Left kidney (tissue), 2 donors: Measurements from ENCODE around the gene WDR72. TPM values are rescaled to one million over a fixed set of nuclear protein-coding genes. Genes with fewer than 3 reads are reported as not detected.
A peak's percentile ranks its signal among the peaks of the same experiment; 100 is the strongest.
"Not testable (repeated sequence)": the region's sequence is repeated elsewhere in the genome, so short reads cannot be mapped to it uniquely, and the experiment has no call there.

Experiments
- DNase-seq: peaks from one replicate; pipeline ENCODE4 v3.0.0-alpha.2; 2013
- polyA plus RNA-seq: library from polyadenylated mRNA; unstranded; fragments of 120-200 nt; gene quantifications from one replicate; pipeline ENCODE4 v1.2.1, GENCODE V29; 2013; ENCODE audit not compliant: insufficient read length

The WDR72 gene
- polyA plus RNA-seq, 1 donor = 82.4 TPM

DNA sequence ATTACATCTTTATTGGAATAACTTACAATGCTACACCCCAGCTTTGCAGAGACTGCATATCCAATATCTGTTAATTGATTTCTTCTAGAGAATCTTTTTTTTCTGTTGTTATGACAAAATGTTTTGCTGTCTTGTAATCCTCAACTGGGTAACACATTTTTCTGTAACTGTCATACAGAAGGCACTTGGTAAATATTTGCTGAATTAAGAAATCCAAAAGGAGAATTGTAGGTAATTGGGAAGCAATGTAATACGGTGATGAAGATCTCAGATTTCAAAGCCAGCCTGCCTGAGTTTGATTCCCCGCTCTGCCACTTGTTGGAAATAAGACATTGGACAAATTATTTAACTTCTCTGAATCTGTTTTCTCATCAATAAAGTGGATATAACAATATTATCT, 169.1 kb downstream of the WDR72 start:
- DNase-seq = no peak

DNA sequence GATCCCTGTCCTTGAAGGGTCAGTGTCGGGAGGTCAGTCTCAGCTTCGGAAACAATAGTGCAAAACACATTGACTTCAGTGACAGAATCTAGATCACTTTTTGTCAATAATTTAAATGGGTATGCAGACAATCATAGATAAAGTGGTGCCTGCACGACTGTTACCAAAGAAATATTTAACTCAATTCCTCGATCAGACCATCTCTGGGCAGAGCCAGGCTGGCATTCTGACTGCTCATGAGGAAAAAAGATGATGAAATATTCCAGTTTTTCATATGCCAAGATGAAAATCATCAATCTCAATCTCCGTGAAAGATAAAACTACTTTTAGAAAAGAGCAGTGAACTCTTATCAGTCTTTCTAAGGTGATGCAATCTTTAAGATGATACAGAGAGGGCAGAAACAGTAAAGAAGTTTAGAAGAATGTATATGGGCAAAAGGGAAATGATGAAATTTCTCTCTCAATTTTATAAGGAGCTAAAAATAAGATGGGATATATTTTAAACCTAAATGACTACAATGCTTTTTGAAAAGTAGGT, 169.9 kb downstream of the WDR72 start:
- DNase-seq = no peak

DNA sequence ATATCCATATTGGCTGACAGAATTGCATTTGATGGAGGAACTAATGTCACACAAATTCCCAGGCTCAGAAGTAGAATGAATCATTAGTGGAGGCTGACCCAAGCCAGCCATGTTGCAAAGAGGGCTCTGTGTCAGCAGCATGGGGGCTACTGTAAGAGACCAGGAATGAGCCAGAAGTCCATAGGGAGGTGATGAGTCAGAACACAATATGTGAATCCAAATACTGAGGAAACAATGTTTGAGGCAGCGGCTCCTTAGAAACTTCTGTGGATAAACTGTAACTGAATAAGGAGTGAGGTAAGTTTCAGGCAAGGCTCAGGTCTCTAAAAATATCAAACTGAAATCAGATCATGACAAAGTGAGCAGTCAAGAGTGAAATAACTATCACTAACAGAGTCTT, 170.7 kb downstream of the WDR72 start:
- DNase-seq = no peak

DNA sequence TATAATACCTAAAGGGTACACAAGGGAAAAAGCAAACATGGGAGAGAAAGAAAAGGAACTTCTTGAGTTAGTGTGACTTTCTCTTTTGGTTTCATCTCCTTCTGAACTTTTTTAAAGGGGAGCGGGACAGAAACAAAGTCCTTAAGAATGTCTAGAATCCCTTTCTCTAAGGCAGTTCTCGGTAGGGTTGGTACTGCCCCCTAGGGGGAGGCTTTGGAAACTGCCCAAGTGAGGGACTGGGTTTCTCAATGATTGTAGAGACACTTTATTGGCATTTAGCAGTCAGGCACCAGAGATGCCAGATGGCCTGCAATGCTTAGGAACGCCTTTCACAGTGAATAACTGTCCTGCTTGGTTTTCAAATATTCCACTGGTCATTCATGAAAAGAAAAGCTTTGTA, 172.7 kb downstream of the WDR72 start:
- peak; percentile 32 for DNase-seq

DNA sequence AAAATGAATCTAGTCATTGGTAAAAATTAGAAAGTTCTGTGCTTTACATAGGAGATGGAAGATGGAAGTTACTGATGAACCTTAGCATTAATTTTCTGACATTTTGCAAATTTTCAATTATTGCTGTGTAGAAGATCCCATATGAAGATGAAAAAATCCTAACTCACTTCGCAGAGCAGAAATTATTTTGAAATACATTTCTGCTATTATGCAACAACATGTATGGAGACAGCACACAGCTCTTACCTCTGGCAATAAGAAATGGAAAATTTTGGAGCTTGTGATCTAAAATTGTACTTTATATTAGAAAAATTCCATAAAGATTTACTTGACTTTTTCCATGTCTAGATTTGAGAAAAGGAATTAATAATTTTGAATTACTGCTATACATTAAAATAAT, 177.9 kb downstream of the WDR72 start:
- no peak for DNase-seq

DNA sequence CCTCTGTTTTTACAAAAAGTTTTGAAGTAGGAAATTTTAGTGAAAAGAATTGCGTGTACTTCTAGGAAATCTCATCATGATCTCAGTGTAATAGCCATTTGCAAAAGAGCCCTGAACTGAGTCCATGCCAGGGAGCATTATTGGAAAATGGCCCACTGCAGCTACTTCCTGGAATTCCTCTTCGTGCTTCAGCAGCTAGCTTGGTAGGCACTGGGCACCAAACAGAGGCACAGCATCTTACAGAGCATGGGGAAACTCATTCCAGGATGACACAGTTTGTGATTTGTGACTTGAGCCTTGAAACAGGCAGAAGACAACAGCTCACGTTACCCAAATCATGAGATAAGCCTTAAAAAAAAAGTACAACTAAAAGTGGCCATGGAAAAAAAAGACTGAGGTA, 179.1 kb downstream of the WDR72 start:
- DNase-seq = no peak

DNA sequence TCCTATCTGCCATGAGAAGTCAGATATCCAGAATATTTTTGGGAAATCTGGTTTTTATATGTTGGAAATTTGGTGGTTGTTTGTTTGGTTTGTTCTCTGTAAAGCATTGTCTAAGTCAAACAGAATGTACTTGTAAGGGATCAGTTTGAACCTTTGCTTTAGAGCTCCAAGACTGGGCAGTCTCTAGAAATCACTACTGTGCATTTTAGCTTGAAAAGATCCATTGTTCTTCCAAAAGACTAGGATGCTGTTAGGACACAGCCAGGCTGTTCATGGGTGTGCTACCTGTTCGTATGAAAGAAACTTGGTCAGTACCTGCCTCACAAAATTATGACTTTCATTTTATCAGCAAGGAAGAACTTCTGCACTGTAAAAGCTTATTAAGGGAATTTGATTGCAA, 182.6 kb downstream of the WDR72 start:
- DNase-seq = no peak

DNA sequence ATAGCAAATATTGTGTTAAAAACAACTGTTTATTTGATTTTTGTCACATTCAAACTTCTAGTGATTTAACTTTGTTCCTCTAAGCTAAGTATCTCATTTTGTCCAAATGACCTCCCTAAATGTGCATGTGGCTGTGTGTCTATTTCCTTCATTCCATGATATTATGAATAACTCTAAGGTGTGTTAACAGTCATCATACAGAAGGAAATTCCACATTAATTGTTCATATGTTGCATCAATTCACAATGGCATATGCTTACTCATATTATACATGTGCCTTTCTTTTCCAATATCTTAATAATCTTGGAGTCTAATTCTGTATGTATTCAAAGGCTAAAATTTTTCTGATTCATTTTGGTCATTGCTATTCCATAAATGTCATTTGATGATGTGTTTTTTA, 186.4 kb downstream of the WDR72 start:
- DNase-seq = no peak

DNA sequence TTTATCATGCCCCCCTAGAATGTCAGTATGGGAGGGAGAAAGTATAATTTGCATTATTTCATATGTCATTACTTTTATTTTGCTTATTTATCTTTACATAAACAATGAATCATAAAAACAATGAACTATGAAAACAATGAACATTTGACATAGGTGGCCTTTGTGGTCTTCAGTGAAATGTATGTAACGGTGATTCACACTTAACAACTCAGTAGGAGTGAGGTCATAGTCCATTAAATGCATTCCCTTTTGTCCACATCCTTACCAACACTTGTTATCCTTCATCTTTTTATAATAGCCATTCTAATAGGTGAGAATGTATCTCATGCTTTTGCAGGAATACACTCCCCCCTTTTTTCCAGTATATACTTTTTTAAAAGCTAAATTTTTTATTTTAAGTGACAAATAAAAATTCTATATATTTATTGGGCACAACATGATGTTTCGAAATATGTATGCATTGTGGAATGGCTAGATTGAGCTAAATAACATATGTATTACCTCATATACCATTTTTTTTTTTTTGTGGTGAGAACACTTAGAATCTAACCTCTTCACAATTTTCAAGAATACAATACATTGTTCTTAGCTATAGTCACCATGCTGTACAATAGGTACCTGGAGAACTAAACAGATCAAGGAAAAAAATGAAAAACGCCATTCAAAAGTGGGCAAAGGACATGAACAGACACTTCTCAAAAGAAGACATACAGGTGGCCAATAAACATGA, 189.5 kb downstream of the WDR72 start:
- DNase-seq = no peak

DNA sequence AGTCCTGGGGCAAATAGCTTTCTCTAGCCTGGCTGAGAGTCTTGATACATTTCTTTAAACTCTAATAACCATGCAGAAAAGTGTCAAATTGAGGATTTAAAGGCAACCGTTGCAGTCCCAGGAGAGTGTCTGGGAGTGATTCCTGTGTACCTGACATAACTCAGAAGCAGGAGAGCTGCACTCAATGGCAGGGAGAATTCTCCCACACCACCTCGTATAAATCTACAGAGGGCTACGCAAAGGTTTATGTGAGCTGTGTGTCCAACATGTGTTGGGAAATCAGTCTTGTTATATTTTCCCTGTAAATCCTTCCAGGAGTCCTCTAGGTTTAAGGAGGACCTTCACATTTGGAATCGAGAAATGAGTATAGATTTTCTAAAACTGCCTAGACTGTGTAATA, 192.6 kb downstream of the WDR72 start:
- DNase-seq = no peak

DNA sequence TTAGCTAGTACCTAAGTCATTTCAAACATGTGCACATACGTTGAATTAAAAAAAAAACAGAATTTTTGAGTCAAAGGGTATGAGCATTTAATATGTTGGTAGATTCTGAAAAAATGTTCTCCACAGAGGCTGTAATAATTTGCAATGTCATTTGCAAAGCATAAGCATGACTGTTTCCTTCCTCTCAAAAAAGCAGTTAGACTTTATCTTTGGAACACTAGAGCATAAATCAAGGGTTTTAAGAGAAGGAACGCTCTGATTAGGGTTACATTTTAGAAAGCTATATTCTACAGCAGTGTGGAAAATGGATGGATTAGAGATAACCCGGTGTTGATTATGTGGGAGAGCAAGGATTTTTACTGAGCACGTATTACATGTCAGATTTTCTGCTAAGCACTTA, 193.7 kb downstream of the WDR72 start:
- DNase-seq = no peak

DNA sequence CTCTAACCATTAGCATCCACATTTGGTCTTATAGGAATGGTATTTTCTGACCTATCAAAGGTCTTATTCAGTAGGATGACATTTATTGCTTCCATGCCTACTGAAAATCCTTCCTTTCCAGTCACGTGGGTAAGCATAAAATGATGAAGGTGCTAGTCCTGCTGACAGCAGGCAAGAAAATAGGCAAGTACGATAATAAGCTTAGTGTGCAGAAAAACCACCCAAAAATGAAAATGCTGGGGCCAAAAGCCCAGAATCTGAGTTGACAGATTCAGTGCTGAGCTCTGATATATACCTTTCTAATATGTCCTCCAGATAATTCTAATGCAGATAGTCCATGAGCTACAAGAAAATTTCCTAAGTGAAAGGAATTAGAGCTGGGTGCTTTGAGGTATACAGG, 194.8 kb downstream of the WDR72 start:
- no peak for DNase-seq

DNA sequence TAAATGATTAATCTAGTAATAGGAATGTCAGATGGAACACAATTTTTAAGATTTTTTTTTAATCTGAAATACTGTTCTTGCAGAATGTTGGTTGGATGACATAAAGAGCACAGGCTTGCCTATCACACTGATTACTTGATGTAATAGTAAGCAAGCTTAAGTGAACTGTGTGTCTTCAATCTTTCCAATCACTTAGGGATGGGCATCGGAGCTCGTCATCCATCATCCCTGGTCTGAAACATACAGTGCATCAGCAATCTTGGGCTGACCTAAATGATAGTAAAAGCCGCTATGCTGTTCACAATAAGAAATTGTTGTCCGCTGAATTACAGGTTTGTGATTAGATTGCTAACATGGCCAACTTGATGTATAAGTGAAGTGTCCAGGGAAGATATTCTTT, 195.8 kb downstream of the WDR72 start:
- DNase-seq = no peak

DNA sequence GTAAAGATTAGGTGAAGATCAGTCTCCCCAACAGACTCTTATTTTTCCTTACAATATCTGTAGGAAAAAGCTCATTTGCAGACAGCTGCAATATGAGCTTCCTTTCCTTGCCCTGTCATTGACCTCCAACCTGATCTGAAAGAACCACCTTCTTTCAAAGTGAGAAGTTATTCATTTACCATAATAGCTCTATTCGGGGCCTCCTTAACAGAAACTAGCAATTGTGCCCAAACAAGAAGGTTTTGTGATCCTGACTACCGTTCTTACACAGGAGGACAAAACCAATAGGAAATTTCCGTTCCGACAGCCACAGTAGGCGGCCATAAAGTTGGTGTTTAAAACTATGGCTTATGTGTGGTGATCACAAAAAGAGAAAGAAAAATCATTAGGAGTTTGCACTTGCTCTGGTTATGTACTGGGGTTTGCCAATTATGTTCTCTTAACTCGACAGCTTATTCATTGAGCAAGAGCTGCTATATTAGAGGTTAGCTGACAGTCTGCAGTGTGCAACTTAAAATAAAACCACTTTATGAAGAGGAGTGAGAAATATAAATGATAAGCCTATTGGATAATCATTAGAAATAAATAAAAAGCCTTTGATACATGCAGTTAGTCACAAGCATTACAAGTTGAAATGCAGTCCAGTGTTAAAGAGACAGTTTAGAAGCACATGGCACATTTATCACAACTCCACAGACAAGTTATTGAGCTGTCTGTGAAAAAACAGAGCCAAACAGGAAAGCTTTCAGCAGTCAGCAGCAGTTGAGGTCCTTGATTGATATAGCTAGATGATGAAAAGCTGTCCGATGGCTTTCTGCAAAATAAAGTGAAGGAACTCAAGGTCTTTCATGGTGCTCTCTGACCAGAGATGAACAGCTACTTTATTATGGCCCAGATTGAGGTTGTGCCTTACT, 199.8 kb downstream of the WDR72 start:
- DNase-seq = no peak

DNA sequence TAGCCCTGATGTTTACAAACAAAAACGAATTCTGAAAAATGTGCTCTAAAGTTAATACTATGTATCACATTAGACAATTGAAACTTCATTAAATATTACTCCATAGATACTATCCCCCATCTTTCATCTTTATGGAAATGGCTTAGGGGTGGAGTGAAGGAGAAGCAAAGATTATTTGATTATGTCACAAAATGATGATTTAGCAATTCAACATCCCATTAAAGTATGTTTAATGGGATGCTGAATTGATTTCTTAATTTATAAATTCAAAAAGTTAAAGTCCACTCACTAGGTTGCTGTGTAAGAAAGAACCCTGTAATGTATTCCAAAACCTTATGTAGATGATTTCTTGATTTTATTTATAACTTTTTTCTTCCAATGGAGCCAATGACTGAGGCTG, 201.1 kb downstream of the WDR72 start:
- DNase-seq = no peak

DNA sequence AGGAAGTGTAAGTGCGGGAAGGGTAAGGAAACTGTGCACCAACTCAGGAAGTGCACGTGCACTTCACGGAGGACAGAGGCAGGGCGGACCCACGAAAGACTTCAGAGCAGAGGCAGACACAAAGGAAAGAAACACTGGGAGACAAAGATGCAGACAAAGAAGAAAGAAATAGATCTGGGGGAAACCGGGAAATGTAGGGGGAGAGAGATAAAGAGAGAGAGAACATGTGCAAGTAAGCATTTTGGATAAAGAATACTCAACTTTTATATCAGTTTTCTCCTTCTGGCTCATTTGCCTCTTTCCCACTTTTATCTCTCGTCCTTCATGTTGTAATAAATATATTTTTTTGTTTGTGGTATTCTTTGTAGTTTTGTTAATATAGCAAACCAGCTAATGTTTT, 204.2 kb downstream of the WDR72 start:
- DNase-seq = no peak

DNA sequence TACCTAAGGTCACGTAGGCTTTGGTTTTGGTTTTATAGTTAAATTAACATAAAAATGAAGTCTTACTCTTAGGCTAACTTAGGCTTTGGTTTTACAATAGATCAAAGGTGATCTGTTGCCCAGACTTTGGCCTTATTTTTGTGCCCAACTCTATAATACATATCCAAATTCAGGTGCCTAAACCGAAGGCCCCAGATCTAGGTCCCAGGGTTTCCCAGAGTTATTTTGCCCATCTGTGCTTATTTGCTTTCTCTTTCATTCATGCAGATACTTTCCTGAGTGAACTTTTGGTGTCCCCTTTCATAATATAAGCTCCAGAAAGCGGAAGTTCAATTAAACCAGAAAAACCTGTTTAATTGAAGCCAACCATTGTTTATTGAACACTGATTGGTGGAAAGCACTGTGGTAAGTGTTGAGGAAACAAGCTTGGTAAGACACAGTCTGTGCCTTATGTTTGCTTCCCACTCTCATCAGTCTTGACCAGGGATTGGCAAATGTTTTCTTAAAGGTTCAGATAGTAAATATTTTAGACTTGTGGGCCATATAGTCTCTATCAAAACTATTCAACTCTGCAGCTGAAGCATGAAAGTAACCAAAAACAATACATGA, 209.7 kb downstream of the WDR72 start:
- DNase-seq = no peak

DNA sequence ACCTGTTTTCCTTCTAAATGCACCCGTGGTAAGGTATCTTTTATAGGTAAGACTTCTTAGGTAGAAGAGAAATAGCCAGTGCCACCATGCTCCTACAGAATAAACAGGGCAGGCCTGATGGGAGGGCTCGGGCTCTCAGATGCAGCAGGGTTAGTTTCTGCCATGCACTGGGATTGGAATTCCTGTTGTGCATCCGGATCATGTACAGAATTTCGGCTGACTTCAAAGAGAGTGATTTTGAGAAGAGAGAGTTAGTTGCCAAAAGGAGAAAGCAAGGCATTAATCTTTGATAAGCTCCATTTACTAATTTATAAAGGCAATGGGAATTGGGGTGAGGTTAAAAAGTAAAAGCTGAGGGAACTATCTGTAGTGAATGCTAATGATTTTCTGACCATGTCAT, 211.2 kb downstream of the WDR72 start:
- no peak for DNase-seq

DNA sequence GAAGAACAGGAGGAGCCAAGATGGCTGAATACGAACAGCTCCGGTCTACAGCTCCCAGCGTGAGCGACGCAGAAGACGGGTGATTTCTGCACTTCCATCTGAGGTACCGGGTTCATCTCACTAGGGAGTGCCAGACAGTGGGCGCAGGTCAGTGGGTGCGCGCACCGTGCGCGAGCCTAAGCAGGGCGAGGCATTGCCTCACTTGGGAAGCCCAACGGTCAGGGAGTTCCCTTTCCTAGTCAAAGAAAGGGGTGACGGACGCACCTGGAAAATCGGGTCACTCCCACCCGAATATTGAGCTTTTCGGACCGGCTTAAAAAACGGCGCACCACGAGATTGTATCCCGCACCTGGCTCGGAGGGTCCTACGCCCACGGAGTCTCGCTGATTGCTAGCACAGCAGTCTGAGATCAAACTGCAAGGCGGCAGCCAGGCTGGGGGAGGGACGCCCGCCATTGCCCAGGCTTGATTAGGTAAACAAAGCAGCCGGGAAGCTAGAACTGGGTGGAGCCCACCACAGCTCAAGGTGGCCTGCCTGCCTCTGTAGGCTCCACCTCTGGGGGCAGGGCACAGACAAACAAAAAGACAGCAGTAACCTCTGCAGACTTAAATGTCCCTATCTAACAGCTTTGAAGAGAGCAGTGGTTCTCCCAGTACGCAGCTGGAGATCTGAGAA, 218.7 kb downstream of the WDR72 start:
- DNase-seq = not testable (repeated sequence)

DNA sequence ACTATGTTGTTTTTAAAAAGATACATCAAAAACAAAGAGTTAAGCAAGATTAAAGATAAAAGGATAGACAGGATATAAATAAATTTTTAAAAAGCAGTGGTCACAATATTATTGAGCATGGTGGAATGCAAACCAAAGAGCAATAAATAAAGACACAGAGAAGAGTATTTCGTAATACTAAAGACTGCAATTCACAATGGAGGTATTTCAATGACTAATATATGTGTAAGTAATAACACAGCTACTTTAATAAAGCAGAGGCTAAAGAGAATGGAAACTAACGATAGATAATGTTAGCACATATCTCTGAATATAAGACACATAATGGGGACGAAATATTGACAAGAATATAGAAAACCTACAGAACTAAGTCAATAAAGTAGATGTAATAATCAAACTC, 219.6 kb downstream of the WDR72 start:
- no peak for DNase-seq

DNA sequence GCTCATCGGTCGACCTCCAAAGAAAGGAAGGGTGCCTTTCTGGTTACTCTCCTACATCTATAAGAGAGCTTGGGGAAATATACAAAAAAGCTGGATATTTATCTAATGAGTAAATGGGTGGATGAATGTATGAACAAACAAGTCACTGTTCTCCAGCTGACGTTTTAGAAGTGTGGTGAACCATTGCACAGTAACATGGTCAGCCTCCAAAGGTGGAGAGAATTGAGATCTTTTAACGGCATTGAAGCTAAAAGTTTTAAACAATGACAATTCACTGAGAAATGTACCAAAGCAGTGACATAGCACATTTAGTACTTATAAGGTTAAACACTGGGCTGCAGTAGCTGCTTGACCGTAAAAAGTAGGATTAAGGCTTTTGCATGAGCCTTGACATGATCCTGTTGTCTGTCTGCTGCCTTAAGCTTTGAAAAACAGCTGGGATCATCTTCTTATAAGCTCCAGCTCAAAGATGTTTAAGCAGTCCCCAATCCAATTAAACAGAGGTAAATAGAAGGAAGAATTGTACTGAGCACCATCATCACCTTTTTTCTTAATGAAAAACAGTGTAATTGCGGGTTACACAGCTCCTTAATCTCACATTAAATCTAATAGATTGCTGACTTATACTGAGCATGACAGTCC, 222.9 kb downstream of the WDR72 start:
- DNase-seq = no peak

DNA sequence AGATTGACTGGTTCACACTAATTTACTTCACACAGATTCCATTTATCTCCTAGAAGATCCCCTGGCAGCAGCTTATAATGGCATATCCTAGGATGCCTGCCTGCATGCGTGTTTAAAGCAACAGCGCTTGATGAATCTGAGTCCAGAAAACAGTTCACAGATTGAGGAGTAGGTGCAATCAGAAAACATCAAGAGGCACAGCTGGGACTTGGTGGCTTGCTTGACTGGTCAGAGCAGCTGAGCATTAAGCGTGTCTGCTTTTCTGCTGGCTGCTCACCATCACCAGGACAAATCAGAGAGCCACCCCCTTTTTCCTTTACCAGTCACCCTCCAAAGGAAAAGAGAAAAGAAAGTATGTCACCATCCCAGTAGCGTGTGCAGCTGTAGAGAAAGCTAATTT, 223.6 kb downstream of the WDR72 start:
- no peak for DNase-seq
